ENCODE results near the gene MPZL2.
A peak's percentile ranks its signal among the peaks of the same experiment; 100 is the strongest.

MPZL2 gene

DNA sequence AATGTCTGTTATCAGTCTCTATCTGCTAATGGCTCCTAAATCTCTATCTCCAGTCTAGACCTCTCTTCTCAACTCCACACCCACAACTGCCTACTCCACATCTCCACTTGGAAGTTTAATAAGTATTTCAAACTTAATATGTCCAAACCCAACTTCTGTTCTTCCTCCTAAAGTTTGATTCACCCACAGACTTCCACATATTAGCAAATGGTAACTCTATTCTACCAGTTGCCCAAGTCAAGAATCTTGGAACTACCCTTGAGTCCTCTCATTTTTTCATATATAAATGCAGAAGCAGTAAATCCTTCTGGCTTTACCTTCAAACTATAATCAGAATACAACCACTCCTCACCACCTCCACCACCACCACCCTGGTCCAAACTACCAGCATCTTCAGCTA is 32.6 kb downstream of the MPZL2 start:
- TF ChIP-seq, protein P1, sequence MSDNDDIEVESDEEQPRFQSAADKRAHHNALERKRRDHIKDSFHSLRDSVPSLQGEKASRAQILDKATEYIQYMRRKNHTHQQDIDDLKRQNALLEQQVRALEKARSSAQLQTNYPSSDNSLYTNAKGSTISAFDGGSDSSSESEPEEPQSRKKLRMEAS (IDR thresholded peaks at IDR 0.05; ENCODE audit: low read depth, low read length) = no peak
- TF ChIP-seq MYC (IDR thresholded peaks at IDR 0.05; ENCODE audit: low read depth, low read length) (no peak), POLR2A (IDR thresholded peaks at IDR 0.05; ENCODE audit: extremely low read depth, insufficient read length) (no peak)
- TF ChIP-seq, protein P2, sequence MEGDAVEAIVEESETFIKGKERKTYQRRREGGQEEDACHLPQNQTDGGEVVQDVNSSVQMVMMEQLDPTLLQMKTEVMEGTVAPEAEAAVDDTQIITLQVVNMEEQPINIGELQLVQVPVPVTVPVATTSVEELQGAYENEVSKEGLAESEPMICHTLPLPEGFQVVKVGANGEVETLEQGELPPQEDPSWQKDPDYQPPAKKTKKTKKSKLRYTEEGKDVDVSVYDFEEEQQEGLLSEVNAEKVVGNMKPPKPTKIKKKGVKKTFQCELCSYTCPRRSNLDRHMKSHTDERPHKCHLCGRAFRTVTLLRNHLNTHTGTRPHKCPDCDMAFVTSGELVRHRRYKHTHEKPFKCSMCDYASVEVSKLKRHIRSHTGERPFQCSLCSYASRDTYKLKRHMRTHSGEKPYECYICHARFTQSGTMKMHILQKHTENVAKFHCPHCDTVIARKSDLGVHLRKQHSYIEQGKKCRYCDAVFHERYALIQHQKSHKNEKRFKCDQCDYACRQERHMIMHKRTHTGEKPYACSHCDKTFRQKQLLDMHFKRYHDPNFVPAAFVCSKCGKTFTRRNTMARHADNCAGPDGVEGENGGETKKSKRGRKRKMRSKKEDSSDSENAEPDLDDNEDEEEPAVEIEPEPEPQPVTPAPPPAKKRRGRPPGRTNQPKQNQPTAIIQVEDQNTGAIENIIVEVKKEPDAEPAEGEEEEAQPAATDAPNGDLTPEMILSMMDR (IDR thresholded peaks at IDR 0.05; ENCODE audit: low read depth, low read length) = no peak
- no peak for DNase-seq (ENCODE audit: low read depth)

DNA sequence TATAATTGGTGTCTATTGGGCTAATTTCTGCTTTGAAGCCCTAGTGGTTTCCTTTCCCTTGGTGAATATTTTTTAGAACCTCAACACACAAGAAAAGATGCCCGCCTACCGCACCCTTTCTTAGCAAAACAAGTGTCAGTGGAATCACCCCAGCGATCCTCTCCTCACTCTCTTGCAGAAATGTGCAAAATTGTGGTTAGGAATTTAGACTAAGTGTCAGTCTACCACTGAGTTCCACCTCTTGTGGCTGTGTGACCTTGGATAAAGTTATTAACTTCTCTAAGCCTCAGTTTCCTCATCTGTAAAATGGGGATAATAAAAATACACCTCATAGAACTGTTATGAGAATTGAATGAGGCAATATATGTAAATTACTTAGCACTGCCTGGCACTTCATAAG is 34.0 kb downstream of the MPZL2 start:
- TF ChIP-seq, protein P2 (IDR thresholded peaks at IDR 0.05; ENCODE audit: low read depth, low read length) = no peak
- TF ChIP-seq POLR2A (IDR thresholded peaks at IDR 0.05; ENCODE audit: extremely low read depth, insufficient read length) (no peak), MYC (IDR thresholded peaks at IDR 0.05; ENCODE audit: low read depth, low read length) (no peak)
- TF ChIP-seq, protein P1 (IDR thresholded peaks at IDR 0.05; ENCODE audit: low read depth, low read length) = no peak
- no peak for DNase-seq (ENCODE audit: low read depth)

More for the DNA sequence above, 32.6 kb downstream of the MPZL2 start:
- H3K4me3 ChIP-seq (ENCODE audit: low read depth, low read length) = no peak overlapping the region

DNA sequence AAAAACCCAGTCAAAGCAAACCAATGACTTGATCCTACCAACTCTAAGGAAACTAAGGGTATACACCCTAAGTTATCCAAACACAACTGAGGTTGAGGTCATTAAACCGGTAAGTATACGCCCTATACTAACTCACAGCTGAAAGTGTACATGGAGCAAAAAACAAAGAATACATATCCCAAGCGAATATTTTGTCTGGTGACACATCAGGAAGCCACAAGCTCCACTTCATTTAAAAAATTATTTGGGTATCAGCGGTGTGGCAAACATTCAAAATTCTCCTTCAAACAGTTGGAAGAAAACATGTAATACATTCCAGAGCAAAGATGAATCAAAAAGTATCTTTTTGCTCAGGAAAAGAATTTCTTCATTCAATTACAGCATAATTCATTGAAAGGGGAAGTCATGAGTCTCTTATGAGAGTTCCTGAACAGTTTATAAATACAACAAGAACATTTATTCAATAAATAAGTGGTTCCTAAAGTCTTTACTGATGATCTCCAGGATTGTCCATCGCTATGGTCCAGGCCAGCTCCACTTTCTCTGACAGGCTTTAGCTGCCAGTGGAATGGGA is 34.7 kb downstream of the MPZL2 start:
- no peak overlapping the region for H3K4me3 ChIP-seq (ENCODE audit: low read depth, low read length)
- no peak for DNase-seq (ENCODE audit: low read depth)
- TF ChIP-seq, protein P2 (IDR thresholded peaks at IDR 0.05; ENCODE audit: low read depth, low read length) = no peak
- TF ChIP-seq POLR2A (IDR thresholded peaks at IDR 0.05; ENCODE audit: extremely low read depth, insufficient read length) = no peak
- TF ChIP-seq, protein P1 (IDR thresholded peaks at IDR 0.05; ENCODE audit: low read depth, low read length) = no peak
- no peak for TF ChIP-seq MYC (IDR thresholded peaks at IDR 0.05; ENCODE audit: low read depth, low read length)

More for the DNA sequence above, 34.0 kb downstream of the MPZL2 start:
- no peak overlapping the region for H3K4me3 ChIP-seq (ENCODE audit: low read depth, low read length)

DNA sequence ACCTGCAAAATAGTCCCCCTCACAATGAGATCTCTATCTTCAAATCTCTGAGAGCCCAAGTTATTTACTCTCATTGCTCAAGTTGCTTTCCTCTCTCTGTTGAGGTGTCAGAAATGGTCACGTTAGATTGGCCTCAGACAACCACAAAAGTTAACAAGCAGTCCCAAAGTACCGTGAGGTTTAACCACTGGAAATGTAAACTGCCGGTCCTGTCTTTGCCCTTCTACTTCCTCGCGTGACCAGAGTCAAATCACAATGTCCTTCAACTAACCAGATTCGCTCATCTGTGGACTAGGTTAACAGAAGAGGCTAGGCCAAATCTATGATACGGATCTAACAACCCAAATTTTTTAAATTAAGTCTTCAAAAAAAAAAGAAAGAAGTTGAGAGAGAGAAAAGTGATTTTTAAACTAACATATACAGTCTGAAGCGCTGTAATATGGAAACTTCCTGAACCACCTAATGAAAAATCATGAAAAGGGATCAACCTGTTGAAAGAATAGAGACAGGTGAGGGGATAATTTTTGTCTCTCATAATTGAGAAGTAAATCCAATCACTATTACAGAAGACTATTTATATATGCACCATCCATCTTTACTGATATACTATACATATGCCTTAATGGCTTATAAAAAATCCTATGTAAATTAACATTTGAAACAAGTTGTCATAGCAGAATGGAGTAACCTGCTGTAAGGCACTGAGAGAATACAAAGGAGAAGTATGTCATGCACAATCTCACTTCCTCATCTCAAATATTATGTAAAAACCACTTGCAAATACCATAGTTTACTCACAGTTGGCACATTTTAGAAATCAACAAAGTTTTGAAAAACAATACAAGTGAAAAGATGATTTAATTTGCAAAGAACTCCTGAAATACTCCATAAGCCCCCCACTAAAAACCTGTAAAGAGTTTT is 36.0 kb downstream of the MPZL2 start:
- DNase-seq (ENCODE audit: low read depth) = peak; percentile 81
- TF ChIP-seq POLR2A (IDR thresholded peaks at IDR 0.05; ENCODE audit: extremely low read depth, insufficient read length) (no peak), MYC (IDR thresholded peaks at IDR 0.05; ENCODE audit: low read depth, low read length) (peak; percentile 38; the same call in 1 of the 2 replicates)
- TF ChIP-seq, protein P2 (IDR thresholded peaks at IDR 0.05; ENCODE audit: low read depth, low read length) = no peak
- TF ChIP-seq, protein P1 (IDR thresholded peaks at IDR 0.05; ENCODE audit: low read depth, low read length) = peak; percentile 36; the same call in 1 of the 2 replicates
- H3K4me3 ChIP-seq (ENCODE audit: low read depth, low read length) = no peak overlapping the region

DNA sequence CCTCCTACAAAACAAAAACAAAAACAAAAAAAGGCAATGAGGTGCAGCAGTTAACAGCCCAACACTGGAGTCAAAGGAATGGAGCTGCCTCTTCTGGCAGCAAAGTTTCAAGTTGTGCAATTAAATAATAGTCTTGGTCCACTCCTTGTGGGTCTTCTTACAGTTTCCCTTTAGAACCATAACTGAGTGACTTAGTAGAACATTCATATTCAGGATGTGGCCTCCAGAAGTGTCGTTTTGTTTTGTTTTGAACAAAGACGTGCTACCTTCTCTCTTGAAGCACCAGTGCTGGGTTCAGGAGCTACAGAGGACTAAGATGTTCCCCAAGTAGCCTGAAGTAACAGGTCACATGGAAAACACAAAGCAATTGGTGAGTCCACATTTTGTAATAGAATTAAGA is 37.3 kb downstream of the MPZL2 start:
- H3K4me3 ChIP-seq (ENCODE audit: low read depth, low read length) = no peak overlapping the region
- TF ChIP-seq, protein P2 (IDR thresholded peaks at IDR 0.05; ENCODE audit: low read depth, low read length) = no peak
- TF ChIP-seq POLR2A (IDR thresholded peaks at IDR 0.05; ENCODE audit: extremely low read depth, insufficient read length) (no peak), MYC (IDR thresholded peaks at IDR 0.05; ENCODE audit: low read depth, low read length) (no peak)
- TF ChIP-seq, protein P1 (IDR thresholded peaks at IDR 0.05; ENCODE audit: low read depth, low read length) = no peak
- DNase-seq (ENCODE audit: low read depth) = no peak
